ENCODE data around the gene MTRF1L.

The MTRF1L gene

GRCh38 chr6:153018355-153018754, 15.8 kb upstream of the MTRF1L start:
- Histone ChIP-seq H3K4me2 (no peak overlapping the region), H3K4me3 (IDR thresholded peaks at IDR 0.05; ENCODE audit: insufficient read depth, low read depth, low read length) (no peak overlapping the region), H3K36me3 (ENCODE audit: insufficient read depth) (no peaks in the 10 kb centered on the region), H3K27me3 (ENCODE audit: insufficient read depth, low read depth) (no peaks in the 10 kb centered on the region), H3K4me1 (ENCODE audit: low read depth, poor library complexity, severe bottlenecking) (no peaks in the 10 kb centered on the region), H3K79me2 (ENCODE audit: insufficient read depth, low read depth) (no peaks in the 10 kb centered on the region), H4K20me1 (ENCODE audit: insufficient read depth) (no peaks in the 10 kb centered on the region), H2AFZ (ENCODE audit: low read depth) (no peak overlapping the region), H3K9ac (no peak overlapping the region), H3K27ac (no peak overlapping the region)
- no peak for TF ChIP-seq CTCF (conservative IDR thresholded peaks at IDR 0.05; ENCODE audit: low read depth, low read length)

GRCh38 chr6:153016846-153017245, 14.3 kb upstream of the MTRF1L start:
- Histone ChIP-seq H3K9ac (no peak overlapping the region), H3K36me3 (ENCODE audit: insufficient read depth) (no peaks in the 10 kb centered on the region), H2AFZ (ENCODE audit: low read depth) (no peak overlapping the region), H3K79me2 (ENCODE audit: insufficient read depth, low read depth) (no peaks in the 10 kb centered on the region), H3K4me1 (ENCODE audit: low read depth, poor library complexity, severe bottlenecking) (no peaks in the 10 kb centered on the region), H4K20me1 (ENCODE audit: insufficient read depth) (no peaks in the 10 kb centered on the region), H3K4me2 (no peak overlapping the region), H3K27me3 (ENCODE audit: insufficient read depth, low read depth) (no peaks in the 10 kb centered on the region), H3K27ac (no peak overlapping the region), H3K4me3 (IDR thresholded peaks at IDR 0.05; ENCODE audit: insufficient read depth, low read depth, low read length) (no peak overlapping the region)
- no peak for TF ChIP-seq CTCF (conservative IDR thresholded peaks at IDR 0.05; ENCODE audit: low read depth, low read length)

- Histone ChIP-seq H3K9ac (no peak overlapping the region), H3K27ac (no peak overlapping the region), H3K4me2 (no peak overlapping the region), H3K4me1 (ENCODE audit: low read depth, poor library complexity, severe bottlenecking) (no peaks in the 10 kb centered on the region), H3K4me3 (IDR thresholded peaks at IDR 0.05; ENCODE audit: insufficient read depth, low read depth, low read length) (no peak overlapping the region), H3K79me2 (ENCODE audit: insufficient read depth, low read depth) (no peaks in the 10 kb centered on the region), H3K36me3 (ENCODE audit: insufficient read depth) (no peaks in the 10 kb centered on the region), H3K27me3 (ENCODE audit: insufficient read depth, low read depth) (no peaks in the 10 kb centered on the region), H4K20me1 (ENCODE audit: insufficient read depth) (no peaks in the 10 kb centered on the region), H2AFZ (ENCODE audit: low read depth) (no peak overlapping the region)
- TF ChIP-seq CTCF (conservative IDR thresholded peaks at IDR 0.05; ENCODE audit: low read depth, low read length): no peak
Observed at GRCh38 chr6:153015094-153015640, 12.7 kb upstream of the MTRF1L start.

- H3K36me3 ChIP-seq (ENCODE audit: insufficient read depth): no peaks in the 10 kb centered on the region
- no peaks in the 10 kb centered on the region for H3K27me3 ChIP-seq (ENCODE audit: insufficient read depth, low read depth)
- no peaks in the 10 kb centered on the region for H3K79me2 ChIP-seq (ENCODE audit: insufficient read depth, low read depth)
- no peak overlapping the region for H3K4me2 ChIP-seq
- no peaks in the 10 kb centered on the region for H3K4me1 ChIP-seq (ENCODE audit: low read depth, poor library complexity, severe bottlenecking)
- no peak overlapping the region for H3K27ac ChIP-seq
- TF ChIP-seq CTCF (conservative IDR thresholded peaks at IDR 0.05; ENCODE audit: low read depth, low read length): no peak
- no peaks in the 10 kb centered on the region for H4K20me1 ChIP-seq (ENCODE audit: insufficient read depth)
- H3K9ac ChIP-seq: no peak overlapping the region
- no peak overlapping the region for H2AFZ ChIP-seq (ENCODE audit: low read depth)
- no peak overlapping the region for H3K4me3 ChIP-seq (IDR thresholded peaks at IDR 0.05; ENCODE audit: insufficient read depth, low read depth, low read length)
Observed at GRCh38 chr6:153013438-153013837, 10.9 kb upstream of the MTRF1L start.

All from KMS-11 (cell line).